Gastroesophageal sphincter (tissue), 3 donors: Measurements from ENCODE around the gene PDCL2.

Experiments used
- EP300 ChIP-seq: sonication (generic); formaldehyde crosslinking; IDR thresholded peaks from one replicate; pipeline ENCODE4 v1.6.1; 2017; ENCODE audit warnings: antibody characterized with exemption, mild to moderate bottlenecking
- POLR2A ChIP-seq, 2 donors: fragments of 450-650 bp; IDR thresholded peaks; one replicate each; pipeline ENCODE4 v1.6.1; 2017; ENCODE audit warnings: antibody characterized with exemption in 2 of 2, mild to moderate bottlenecking in 2 of 2, moderate library complexity in 1 of 2
- POLR2AphosphoS5 ChIP-seq: sonication (generic); formaldehyde crosslinking; IDR thresholded peaks from one replicate; pipeline ENCODE4 v1.6.1; 2017; ENCODE audit warnings: antibody characterized with exemption
- TF ChIP-seq, protein P1 (sequence below), 4 experiments: fragments of 200-600 bp in 2 of 4; fragments of 450-650 bp in 2 of 4; sonication (generic) in 1 of 4; IDR thresholded peaks; one replicate each; pipeline ENCODE4 v1.5.1; 2017 to 2019; ENCODE audit warnings: antibody characterized with exemption in 4 of 4, mild to moderate bottlenecking in 2 of 4, moderate library complexity in 2 of 4

DNA sequence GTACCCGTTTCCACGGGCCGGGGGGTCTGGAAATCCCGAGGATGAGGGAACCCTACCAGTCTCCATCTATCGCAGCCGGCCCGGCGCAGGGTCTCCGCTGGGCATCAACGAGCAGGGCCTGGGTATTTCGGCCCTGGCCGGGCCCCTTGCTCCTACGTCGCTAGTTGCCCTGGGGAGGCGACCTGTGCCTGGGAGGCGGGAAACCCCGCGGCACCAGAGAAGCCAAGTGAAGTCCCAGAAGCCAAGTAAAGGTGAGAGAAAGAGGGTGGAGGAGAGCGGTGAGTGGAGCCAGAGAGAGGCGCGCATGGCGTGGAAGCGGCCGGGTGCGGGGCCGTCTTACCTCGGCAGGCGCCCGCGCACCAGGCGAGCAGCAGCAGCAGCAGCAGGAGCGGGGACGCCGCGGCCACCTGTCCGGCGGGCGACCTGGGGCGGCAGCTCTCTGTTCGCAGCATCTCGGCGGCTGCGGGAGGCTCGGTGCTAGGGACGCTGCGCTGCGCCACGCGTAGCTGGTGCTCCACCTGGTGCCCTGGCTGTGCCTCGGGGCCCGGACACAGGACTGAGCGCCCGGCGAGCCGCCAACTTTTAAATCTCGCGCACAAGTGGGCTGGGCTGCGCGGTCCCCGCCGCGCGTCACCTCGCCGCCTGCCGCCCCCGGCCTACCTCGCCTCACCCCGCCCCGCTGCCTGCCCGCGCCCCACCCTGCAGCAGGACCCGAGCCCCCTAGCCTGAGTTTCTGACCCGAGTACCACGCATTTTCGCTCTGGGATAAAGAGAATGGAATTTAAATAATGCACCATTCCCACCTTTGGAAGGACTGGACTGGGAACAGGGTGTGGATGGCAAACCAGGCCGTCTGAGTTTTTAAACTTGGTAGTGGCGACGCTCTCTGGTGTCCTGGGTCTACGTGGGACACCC, 44.0 kb upstream of the PDCL2 start, which contains the start of gene NMU:
- TF ChIP-seq, protein P1, sequence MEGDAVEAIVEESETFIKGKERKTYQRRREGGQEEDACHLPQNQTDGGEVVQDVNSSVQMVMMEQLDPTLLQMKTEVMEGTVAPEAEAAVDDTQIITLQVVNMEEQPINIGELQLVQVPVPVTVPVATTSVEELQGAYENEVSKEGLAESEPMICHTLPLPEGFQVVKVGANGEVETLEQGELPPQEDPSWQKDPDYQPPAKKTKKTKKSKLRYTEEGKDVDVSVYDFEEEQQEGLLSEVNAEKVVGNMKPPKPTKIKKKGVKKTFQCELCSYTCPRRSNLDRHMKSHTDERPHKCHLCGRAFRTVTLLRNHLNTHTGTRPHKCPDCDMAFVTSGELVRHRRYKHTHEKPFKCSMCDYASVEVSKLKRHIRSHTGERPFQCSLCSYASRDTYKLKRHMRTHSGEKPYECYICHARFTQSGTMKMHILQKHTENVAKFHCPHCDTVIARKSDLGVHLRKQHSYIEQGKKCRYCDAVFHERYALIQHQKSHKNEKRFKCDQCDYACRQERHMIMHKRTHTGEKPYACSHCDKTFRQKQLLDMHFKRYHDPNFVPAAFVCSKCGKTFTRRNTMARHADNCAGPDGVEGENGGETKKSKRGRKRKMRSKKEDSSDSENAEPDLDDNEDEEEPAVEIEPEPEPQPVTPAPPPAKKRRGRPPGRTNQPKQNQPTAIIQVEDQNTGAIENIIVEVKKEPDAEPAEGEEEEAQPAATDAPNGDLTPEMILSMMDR (IDR thresholded peaks at IDR 0.05), result peak in 1 of 4 experiments; percentile 28
- TF ChIP-seq POLR2A (IDR thresholded peaks at IDR 0.05), result no peak
- no peak for TF ChIP-seq EP300
- TF ChIP-seq POLR2AphosphoS5, result no peak
